Right hindlimb (tissue), 1 donor: ENCODE data around the gene NACC2.
"Not testable (repeated sequence)": the region's sequence is repeated elsewhere in the genome, so short reads cannot be mapped to it uniquely, and the experiment has no call there.

ENCODE experiments used
- DNase-seq: peaks from one replicate; pipeline ENCODE4 v3.0.0-alpha.2; 2018

NACC2 gene

DNA sequence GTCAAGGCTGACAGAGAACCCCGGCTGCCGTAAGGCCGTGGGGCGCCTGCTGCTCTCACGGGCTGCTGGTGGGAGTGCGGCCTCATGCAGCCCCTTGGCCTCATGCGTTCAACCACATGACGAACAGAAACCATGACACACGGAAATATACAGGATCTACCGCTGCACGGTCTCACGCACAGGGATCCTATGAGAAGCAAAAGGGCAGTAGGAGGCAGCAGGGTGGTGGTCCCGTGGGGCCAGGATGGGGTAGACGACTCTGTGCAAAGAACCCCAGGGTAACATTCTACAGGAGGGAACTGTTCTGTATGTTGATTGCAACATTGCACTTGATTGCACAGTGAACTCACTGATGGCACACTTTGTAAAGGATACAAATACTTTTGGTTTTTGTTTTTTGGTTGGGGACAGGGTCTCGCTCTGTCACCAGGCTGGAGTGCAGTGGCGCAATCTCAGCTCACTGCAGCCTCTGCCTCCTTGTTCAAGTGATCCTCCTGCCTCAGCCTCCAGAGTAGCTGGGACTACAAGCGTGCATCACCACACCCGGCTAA is 51.6 kb downstream of the NACC2 start:
- DNase-seq = no peak

GRCh38 chr9:136042541-136042940 is 52.5 kb downstream of the NACC2 start:
- no peak for DNase-seq

DNA sequence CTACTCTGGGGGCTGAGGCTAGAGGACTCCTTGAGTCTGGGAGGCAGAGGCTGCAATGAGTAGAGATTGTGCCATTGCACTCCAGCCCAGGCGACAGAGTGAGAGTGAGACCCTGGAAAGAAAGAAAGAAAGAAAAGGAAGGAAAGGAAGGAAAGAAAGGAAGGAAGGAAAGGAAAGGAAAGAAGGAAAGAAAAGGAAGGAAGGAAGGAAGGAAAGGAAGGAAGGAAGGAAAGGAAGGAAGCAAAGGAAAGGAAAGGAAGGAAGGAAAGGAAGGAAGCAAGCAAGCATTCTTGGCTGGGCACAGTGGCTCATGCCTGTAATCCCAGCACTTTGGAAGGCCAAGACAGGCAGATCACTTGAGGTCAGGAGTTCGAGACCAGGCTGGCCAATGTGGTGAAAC is 54.2 kb downstream of the NACC2 start:
- DNase-seq = not testable (repeated sequence)

DNA sequence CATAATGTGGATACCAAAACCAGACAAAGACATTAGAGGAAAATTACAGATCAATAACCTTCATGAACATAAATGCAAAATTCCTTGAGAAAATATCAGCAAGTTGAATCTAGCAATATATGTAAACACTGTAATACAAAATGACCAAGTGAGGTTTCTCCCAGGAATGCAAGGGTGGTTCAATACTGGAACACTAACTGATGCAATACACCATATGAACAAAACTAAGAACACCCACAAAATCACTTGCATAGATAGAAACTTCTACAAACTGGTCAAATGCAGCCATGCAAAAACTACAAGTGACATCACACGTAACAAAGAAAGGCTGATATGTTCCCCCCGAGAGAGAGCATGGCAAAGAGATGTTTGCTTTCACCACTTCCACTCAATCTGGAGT is 55.6 kb downstream of the NACC2 start:
- no peak for DNase-seq

DNA sequence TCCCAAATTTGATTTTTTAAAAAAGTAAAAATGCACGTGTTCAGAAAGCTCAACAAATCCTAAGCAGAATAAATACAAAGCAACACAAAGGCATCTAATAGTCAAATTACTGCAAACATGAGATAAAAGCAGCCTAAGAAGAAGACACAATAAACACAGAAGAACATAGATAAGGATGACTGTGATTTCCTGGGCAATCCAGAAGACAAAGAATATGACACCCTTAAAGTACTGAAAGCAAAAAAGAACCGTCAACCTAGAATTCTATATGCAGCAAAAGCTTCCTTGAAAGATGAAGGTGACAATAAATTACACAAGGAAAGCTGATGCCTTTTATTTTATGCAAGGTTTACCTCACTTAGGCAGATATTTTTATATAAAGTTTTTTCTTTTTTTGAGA is 58.2 kb downstream of the NACC2 start:
- no peak for DNase-seq

DNA sequence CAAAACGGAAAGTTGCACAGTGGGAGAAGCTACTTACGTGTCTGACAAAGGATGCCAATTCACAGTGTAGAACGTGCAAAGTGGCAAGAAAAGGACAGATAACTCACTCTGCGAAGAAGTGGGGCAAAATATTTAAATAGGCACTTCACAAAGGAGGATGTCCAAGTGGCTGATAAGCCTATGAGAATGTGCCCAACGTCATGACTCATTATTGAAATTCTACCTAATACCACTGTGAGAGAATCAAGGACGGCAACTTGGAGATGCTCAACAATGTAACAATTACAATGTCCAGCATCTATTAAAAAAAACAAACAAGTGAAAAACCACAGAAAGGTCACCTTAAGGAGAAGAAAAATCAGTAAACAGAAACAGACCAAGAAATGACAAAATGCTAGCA is 59.0 kb downstream of the NACC2 start:
- DNase-seq = no peak

- peak; percentile 61 for DNase-seq
Observed at GRCh38 chr9:136031741-136032730, 63.1 kb downstream of the NACC2 start.

GRCh38 chr9:136031094-136031493 is 64.0 kb downstream of the NACC2 start:
- DNase-seq = no peak

GRCh38 chr9:136029556-136029955 is 65.5 kb downstream of the NACC2 start:
- no peak for DNase-seq

DNA sequence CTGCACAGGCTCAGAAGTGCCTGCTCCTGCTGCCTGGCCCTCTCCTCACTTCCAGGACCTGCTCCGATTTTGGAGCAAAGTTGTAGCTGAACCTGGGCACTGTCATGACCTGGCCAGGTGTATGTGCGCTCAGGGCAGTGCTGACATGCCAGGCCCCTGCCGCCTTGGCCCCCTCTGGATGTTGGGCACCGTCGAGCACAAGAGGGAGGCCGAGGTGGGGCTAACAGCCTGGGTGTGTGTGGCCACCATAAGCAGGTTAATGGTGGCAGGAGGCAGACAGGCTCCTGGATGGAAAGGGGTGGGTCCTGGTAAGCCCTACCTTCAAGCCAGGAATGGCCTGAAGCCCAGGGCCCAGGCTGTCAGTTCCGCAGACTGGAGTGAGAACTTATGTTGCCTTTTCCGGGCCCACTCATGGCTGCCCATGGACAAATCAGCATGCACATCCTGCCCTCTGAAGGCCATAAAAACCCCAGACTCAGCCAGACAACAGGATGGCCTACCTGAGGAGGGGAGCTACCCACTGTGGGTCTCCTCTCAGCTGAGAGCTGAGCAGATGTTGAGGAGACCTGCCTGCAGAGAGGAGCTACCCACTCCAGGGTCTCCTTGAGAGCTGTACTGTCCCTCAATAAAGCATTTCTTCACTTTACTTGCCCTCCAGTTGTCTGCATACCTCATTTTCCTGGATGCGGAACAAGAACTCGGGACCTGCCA is 66.2 kb downstream of the NACC2 start:
- DNase-seq = no peak

- DNase-seq = not testable (repeated sequence)
Observed at GRCh38 chr9:136026943-136027289, 68.2 kb downstream of the NACC2 start.

DNA sequence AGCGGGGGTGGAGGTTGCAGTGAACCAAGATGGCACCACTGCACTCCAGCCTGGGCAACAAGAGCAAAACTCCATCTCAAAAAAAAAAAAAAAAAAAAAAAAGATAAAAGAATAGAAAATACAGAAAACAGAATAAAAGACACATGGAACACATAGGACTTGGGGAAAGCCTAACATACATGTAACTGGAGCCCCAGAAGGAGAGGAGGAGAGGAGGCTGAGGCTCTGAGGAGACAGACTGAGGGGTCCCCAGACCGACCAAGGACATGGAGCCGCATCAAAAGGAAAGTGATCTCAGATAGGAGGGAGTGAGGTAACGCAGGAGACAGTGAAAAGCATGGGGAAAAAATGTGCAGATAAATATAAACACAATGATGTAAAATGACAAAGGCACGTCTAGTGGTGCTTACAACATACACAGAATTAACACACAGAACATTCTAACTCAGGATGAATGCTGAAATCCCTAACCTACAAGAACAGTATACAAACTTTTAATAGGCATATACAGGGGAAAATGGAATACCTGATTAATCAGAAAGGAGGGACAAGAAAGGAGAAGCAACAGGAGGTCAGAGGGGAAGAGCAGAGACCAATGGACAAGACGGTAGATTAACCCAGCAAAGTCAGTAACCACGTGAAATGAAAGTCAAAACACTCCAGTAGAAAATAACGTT is 68.7 kb downstream of the NACC2 start:
- no peak for DNase-seq

DNA sequence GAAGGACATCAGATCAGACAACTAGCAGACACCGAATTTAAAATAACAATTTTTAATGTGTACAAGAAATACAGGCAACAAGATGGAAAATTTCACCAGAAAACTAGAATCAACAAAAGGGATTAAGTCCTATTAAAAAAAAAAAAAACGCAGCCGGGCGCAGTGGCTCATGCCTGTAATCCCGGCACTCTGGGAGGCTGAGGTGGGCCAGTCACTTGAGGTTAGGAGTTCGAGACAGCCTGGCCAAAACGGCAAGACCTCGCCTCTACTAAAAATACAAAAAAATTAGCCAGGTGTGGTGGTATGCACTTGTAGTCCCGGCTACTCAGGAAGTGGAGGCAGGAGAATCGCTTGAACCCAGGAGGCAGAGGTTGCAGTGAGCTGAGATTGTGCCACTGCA is 69.6 kb downstream of the NACC2 start:
- no peak for DNase-seq

- DNase-seq = peak; percentile 26
Observed at GRCh38 chr9:136024696-136025316, 70.3 kb downstream of the NACC2 start.

- DNase-seq = no peak
Observed at GRCh38 chr9:136024286-136024685, 70.8 kb downstream of the NACC2 start.

GRCh38 chr9:136023410-136024225 is 71.5 kb downstream of the NACC2 start:
- peak; percentile 43 for DNase-seq

- no peak for DNase-seq
Observed at GRCh38 chr9:136022731-136023409, 72.2 kb downstream of the NACC2 start.

- no peak for DNase-seq
Observed at GRCh38 chr9:136021872-136022681, 73.0 kb downstream of the NACC2 start.

DNA sequence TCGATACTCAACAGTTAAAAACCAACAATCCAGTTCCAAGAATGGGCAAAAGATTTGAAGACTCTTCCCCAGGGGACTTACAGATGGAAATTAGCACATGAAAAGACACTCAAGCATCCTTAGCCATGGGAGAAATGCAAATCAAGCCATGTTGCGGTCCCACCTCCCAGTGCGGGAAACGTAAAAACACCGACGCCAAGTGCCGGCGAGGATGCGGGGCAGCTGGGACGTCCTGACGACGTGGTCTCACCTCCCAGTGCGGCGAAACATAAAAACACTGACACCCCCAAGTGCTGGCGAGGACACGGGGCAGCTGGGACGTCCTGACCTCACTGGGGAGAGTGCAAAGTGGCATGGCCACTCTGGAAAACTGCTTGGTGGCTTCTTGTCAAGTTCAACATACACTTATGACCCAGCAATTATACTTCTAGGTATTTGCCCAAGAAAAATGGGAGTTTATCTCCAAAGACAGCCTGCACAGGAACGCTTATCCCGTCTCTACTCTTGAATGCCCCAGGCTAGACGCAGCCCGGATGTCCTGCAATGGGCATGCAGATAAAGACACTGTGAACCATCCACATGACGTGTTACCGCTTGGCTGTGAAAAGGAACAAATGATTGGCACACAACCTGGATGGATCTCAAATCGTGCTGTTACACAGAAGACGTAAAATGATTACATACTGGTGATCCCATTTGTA is 73.8 kb downstream of the NACC2 start:
- no peak for DNase-seq

- no peak for DNase-seq
Observed at GRCh38 chr9:136020671-136021070, 74.4 kb downstream of the NACC2 start.
